Measurements from ENCODE around the gene WWOX.
"Not testable (repeated sequence)": the region's sequence is repeated elsewhere in the genome, so short reads cannot be mapped to it uniquely, and the experiment has no call there.

WWOX gene

DNA sequence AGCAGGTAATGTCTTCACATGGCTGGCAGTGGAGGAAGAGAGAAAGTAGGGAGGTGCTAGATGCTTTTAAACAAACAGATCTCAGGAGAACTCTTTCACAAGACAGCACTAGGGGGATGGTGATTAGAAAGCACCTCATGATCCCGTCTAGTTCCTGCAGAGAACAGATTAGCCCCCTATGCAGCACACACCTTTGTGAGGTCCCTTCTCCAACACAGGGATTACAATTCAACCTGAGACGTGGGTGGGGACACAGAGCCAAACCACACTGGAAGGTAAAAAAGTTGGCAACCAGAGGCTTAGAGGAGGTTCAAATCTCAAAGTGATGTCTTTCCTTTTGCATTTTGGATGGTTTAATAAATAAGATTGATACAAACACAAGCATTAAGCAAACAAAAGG, 394.7 kb downstream of the WWOX start:
- no peak for DNase-seq (ENCODE audit: low read depth, low spot score)

GRCh38 chr16:78494674-78495073, 395.2 kb downstream of the WWOX start:
- no peak for DNase-seq (ENCODE audit: low read depth, low spot score)

DNA sequence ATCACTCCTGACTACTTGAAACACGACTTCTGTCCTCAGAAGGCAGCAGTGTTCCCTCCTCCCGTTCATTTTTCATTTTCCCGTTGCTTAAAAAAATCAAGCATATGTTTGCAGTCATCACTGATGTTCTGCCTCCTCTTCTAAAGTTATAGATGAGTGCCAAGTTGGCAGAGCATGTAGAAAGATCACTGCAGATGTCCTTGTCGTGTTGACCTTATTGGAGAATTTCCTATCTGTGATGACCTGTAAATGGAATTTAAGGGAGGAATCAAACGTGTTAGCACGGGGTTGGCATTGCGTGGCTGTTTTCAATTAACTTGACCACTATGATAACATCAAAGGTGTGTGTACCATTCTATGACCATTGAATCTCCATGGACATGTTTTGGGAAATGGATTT, 396.7 kb downstream of the WWOX start:
- no peak for DNase-seq (ENCODE audit: low read depth, low spot score)

DNA sequence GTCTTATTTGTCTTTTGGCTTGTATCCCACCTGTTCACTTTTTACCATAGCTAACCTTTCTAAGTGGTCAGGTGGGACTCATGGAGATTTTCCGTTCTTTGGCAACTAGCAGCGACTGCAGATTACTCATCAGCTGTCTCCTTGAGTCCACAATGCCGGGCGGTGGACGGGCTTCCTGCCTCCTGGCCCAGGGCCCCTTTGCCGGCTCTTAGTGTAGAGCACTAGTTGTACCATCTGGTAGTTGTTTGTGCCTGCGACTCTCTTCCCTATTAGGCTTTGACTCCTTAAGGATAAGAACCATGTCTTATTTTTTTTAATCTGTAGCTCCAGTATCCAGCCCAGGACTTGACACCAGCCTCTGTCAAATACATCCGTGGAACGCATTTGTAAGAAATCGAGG, 399.9 kb downstream of the WWOX start:
- no peak for DNase-seq (ENCODE audit: low read depth, low spot score)

DNA sequence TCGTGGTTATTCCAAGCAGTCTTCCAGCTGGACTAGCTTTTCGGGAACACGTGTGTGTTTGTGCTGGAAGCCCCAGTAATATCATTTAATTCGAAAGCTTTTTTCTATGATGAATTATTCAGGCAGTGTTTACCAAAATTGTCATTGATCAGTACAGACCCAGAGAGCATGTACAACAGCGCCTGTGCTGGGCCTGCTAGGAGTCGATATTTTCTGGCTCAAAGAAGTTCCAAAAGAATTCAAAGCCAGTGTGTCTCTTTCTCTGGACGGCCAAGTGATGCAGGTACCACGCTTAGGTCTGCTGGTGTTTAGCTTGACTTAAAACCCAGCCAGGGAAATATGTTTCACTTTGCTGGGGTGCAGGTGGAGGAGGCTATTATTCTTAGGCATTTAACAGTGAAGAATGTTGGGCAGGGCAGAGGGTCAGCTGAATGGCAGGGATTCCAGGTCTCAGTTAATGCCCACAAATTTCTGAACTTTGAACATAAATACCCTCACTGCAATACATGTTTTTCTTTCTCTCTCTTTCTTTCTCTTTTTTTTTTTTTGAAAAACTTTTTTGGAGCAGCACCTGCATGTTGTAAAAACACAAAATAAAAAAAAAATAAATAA, 401.3 kb downstream of the WWOX start:
- no peak for DNase-seq (ENCODE audit: low read depth, low spot score)

GRCh38 chr16:78501744-78502143, 402.3 kb downstream of the WWOX start:
- DNase-seq (ENCODE audit: low read depth, low spot score) = no peak

DNA sequence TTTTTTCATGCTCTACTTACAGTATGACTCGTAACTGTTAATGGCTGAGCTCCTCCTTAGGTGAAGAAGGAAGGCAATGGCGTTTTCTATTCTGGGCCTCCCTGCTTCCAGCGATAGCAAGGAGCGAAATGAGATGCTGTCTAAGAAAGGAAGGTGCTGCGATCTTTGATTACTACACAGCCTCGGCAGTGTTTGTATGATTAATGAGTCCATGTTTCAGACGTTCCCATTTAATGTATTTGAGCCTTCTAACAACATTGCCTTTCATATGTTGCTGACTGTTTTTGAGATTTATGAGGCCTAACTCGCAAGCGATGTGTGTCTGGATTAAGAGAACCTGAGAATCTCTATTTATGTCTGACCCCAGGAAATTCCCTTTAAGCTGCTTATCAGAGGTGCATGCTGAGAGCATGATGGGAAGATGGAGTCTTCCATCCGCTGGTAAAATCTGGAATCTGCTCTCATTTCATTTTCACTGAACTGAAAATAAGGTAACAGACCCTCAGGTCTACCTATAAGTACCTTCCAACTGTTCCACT, 403.4 kb downstream of the WWOX start:
- DNase-seq (ENCODE audit: low read depth, low spot score) = no peak

DNA sequence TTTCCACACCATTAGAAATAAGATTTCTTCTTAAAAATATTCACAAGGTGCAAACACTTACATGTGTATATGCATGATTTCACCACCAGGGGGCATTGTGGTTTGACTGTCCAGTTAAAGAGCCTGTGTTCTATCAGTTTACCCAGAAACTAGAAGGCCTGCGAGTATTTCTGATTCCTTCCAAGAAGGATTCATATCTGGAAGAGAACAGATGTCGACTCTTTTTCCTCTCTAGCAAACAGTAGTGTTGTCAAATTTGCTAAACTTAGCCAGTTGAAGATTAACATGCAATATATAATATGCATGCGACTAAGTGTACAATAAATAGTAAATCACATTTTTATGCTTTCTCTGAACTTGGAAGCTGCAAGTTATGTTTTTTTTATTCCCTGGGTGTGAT, 404.1 kb downstream of the WWOX start:
- DNase-seq (ENCODE audit: low read depth, low spot score) = peak; percentile 73

DNA sequence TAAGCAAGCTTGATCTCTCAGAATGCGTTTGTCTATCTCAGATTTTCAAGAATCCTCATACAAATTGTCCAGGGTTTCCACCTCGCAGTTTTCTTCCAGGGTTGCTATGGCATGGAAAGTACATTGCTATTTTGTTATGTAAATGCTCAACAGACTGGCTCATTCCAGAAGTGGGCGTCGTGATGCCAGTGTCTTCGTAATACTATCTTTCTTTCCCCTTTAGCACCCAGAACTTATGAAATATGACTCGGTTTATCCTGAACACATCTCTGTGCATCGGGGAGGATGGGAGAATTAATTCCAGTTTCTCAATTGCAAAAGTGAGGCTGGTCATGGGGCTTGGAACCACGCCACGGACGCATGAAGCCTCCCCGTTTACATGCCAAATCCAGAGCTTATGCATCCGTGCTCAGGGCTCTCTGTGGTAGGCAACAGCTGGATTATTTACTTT, 405.0 kb downstream of the WWOX start:
- DNase-seq (ENCODE audit: low read depth, low spot score) = no peak

- DNase-seq (ENCODE audit: low read depth, low spot score) = no peak
These were observed 405.6 kb downstream of the WWOX start for GRCh38 chr16:78505036-78505435.

DNA sequence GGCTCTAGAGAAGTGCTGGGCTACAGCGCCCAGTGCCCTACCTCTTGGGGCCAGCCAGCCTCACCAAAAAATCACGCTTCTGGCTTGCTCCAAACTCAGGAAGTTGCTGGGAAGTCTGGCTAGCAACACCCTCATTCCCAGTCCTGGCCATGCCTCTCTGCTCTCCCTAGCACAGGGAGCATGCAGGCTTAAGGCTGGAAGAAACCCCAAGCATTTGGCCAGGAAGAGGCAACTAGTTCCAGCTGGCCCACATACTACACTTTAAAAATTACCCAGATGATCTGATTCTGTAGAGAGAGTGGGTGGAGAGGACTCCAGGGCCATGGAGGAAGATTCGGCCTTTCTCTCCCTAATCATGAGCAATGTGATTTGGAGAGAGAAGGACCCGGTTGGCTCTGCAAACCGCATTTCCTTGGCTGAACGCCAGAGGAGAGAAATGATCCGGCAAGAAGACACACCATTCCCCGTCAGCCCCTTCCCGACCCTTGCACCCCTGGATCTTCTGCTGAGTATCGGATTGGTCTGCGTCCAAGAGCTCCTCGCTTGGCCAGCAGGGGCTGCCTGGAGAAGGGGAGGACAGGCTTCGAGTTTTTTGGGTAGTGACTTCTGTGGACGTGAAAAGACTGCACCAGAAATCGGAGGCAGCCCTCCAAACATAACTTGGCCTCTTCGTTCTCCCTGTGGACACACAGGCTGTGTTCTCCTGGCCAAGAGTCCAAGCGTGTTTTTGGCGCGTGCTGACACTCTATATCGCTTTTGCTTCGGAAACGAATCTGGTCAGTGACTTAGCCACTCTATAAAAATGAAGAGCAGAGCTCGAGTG, 406.3 kb downstream of the WWOX start:
- peak; percentile 23 for DNase-seq (ENCODE audit: low read depth, low spot score)

DNA sequence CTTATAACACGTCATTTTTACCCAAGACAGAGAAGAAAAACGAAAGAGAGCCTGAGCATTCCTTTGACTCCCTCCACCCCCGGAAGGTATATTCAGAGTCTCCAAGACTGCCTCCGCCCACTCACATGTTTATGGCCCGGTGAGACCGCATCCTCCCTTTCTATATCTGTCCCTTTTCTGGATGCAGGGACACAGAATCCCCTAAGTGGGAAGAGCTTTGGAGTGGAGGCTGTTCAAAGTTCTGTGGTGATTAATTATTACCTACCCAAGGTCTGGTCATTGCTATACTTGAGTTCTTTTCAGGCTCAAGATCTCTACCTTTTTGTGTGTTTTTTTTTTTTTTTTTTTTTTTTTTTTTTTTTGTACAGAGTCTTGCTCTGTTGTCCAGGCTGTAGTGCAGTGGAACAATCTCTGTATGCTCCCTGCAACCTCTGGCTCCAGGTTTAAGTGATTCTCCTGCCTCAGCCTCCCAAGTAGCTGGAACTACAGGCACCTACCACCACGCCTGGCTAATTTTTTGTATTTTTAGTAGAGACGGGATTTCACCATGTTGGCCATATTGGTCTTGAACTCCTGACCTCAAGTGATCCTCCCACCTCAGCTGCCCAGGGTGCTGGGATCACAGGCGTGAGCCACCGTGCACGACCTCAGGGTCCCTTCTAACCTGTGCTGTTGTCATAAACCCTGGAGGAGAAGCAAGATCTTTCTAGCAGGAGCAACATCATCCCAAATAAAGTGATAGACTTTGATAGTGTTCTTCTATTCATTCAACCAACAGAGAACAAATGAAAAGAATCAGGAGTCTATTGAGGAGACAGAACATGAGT, 407.1 kb downstream of the WWOX start:
- DNase-seq (ENCODE audit: low read depth, low spot score) = no peak

DNA sequence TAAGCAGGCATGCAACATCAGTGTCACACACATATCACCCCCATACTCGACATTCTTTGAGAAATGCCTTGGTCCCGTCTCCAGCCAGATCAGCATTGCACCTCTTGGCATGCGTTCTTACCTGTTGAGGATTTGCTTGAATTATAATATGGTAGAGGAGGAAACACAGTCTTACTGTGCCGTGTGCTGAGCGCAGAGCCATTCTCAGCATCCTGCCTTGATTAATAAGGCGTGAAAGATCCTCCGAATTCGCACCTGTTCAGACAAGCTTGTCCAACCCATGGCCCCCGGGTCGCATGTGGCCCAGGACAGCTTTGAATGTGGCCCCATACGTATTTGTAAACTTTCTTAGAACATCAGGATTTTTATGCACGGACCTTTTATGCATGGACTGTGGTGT, 408.1 kb downstream of the WWOX start:
- no peak for DNase-seq (ENCODE audit: low read depth, low spot score)

- DNase-seq (ENCODE audit: low read depth, low spot score) = no peak
These were observed 410.5 kb downstream of the WWOX start for GRCh38 chr16:78509965-78510364.

GRCh38 chr16:78510496-78510895, 411.0 kb downstream of the WWOX start:
- no peak for DNase-seq (ENCODE audit: low read depth, low spot score)

DNA sequence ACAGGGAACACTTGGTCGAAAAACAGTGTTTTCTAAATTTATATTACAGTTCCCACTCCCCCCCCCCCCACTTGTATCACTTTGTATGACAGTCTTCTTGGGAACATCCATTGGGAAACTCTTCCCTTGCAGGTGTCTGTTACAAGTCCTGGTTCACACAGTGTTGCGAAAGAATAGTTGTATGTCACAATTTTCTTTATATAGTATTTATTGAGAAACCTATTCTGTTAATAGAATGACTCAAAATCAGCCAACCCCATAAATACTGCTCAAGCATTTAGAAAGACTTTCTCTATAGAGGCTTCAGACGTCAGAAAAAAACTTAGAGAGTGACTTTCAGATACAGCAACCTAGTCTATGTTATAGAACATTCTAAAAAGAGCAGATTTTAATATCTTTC, 414.4 kb downstream of the WWOX start:
- no peak for DNase-seq (ENCODE audit: low read depth, low spot score)

GRCh38 chr16:78514888-78515287, 415.4 kb downstream of the WWOX start:
- not testable (repeated sequence) for DNase-seq (ENCODE audit: low read depth, low spot score)

- DNase-seq (ENCODE audit: low read depth, low spot score) = no peak
These were observed 416.0 kb downstream of the WWOX start for GRCh38 chr16:78515421-78515820.

DNA sequence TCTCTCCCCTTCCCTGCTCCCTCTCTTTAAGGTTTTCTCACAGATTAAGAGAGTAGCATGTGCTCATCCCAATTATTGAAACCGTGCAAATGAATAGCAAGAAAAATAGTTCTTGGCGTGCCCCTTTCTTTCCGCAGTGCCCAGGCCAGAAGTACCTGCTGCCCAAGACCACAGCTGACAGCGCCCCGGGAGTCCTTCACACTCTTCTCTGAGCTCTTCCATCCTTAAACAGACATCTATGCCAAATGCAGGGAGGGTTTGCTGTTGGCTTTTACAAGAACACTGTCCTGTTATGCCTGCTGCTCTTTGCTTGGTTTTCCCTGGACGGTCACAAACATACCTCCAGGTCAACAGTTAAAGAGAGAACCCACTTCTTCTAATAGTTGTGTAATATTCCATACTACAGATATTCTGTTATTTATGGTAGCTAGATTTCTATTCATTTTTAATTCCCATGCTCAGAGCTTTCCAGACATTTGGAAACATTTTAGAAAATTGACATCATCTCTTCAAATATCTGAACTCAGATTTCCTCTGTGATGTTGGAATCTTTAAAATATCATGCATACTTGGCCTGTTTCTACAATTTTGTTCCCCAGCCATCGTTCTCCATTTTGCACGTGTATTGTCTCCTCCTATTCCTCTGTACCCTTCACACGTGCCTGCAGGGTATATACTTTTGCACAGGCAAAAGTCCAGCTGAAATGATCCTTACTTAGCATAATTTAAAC, 416.7 kb downstream of the WWOX start:
- DNase-seq (ENCODE audit: low read depth, low spot score) = no peak

DNA sequence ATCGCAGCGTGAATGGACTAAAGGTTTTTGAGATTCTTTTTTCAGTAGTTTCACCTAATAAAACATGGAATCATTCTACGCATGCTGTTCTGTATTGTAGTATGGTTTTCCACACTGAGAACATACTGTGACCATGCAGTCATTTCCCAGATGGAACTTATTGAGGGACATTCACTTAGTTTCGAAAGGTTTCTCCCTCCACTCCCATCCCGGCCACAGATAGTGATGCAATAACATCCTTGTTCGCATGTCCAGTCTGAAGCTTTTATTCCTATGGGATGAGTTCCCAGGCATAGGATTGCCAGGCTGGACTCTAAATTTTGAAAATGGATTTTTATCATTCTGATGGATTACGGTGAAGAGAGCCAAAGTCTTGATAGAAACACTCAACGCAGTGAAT, 420.4 kb downstream of the WWOX start:
- DNase-seq (ENCODE audit: low read depth, low spot score) = no peak

DNA sequence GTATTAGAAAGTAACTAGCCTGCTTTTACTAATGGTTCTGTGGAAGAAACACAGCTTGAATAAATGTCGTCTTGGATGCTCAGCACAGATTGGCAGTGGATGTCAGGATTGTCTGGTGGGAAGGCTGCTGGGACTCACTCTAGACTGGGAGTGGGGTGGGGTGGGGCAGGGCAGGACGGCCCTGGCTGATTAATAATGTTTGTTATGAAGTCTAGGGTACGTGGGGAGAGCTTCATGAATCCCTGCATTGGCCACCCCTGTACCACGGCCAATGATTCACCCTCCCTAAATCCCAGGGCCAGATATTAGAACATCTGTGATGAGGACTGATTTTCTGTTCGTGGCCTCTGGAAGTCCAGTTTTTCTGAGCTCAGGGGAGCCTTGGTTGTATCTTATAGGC, 421.0 kb downstream of the WWOX start:
- no peak for DNase-seq (ENCODE audit: low read depth, low spot score)

- no peak for DNase-seq (ENCODE audit: low read depth, low spot score)
These were observed 422.9 kb downstream of the WWOX start for GRCh38 chr16:78522327-78522726.
